NCI-H1694 (cell line): Measurements from ENCODE around the gene PEX13.
"Not testable (repeated sequence)": the region's sequence is repeated elsewhere in the genome, so short reads cannot be mapped to it uniquely, and the experiment has no call there.

ENCODE experiments used
- DNase-seq: peaks from one replicate; lab custom pipeline; 2025; lab: John Stamatoyannopoulos, UW

PEX13 gene

DNA sequence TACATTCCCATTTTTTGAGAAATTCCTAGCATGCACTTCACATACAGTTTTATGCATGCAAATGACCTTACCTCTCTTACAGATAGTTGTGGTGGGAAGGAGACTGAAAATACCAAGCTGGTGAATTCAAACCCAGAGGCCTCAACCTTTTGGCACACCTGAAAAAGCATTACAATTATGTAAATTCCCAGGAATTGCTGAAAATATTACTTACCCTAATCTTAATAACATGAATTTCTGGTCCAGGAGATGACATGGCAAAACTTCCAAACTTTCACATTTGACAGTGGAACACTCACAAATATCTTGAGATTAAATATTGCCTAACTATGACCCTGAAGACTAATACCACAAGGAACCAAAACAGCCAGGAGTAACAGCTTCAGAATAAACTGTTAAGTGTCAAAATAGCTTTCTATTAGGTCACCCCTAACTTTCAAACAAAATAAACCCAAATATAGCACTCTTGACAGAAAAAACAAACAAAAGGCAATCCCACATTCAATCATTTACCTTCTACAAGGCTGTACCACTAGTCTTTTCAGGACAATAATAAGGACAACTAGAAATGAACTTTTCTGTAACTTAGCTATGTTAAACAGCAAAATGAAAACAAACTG lies 10.9 kb upstream of the PEX13 start:
- DNase-seq: no peak

DNA sequence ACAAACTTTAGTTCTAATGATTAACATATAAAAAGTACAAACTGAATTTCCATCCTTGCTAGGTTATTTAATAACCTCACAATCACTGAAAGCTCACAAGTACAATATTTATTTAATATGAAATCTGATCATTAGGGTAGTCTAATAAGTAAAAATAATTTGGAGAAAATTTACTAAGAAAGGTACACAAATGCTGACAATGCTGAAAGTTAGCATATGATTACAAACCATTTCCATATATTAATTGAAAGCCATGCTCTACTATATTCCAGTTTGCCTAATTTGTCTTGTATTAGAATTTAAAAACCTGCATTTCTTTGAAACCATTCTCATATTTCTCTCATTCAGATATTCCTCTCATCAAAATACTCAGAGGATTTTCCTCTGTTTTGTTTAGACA lies 8.2 kb upstream of the PEX13 start:
- no peak for DNase-seq

- DNase-seq: no peak
These were observed 5.8 kb upstream of the PEX13 start for GRCh38 chr2:61011678-61012077.

- not testable (repeated sequence) for DNase-seq
These were observed 5.2 kb upstream of the PEX13 start for GRCh38 chr2:61012303-61012702.

GRCh38 chr2:61013382-61013781 lies 4.1 kb upstream of the PEX13 start:
- DNase-seq: no peak

DNA sequence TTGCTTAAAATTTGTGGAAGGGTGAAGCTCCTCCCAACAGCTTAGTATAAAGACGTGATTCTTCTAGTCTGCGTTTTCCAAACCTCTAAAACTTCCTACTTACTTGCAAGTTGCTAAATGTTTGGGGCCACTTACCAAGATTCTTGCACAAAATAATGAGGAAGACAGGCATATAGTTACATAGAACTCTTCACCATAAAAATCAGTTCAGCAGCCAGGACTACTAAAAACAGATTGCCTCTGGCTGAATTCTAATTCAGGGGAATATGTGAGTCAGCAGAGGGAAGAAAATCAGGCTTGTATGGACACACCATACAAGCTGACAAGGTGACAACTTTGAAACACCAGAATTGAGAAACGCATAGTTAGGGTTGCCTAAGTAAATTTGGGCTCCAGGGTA lies 2.8 kb upstream of the PEX13 start:
- DNase-seq: no peak

- no peak for DNase-seq
These were observed 1.5 kb upstream of the PEX13 start for GRCh38 chr2:61015976-61016375.

DNA sequence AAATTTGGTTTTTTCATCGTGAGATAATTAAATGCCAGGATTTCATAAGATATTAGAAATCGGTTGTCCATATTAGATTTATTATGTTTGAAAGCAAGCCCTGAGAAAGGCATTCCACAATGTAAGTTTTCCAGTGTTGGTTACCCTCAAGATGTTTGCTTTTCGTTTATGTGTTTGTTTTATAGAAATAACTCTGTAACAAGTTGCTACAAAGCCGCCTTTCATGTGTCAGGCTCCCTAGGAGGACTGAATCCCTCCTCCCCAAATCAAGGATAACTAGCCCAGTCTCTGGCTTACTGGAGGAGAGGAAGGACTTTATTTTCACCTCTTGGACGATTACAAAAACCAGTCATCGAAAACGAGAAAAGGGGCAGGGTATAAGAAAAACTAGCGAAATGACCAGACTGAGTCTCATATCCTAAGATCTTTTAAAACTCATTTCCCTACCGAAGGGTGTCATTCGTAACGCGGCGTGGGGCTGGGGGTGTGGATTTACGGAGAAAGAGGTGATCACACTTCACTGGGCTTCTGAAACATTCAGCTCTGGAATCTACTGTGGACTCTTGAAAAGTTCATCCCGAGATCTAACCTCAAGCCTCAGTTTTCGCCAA lies 1.0 kb upstream of the PEX13 start:
- DNase-seq: no peak

DNA sequence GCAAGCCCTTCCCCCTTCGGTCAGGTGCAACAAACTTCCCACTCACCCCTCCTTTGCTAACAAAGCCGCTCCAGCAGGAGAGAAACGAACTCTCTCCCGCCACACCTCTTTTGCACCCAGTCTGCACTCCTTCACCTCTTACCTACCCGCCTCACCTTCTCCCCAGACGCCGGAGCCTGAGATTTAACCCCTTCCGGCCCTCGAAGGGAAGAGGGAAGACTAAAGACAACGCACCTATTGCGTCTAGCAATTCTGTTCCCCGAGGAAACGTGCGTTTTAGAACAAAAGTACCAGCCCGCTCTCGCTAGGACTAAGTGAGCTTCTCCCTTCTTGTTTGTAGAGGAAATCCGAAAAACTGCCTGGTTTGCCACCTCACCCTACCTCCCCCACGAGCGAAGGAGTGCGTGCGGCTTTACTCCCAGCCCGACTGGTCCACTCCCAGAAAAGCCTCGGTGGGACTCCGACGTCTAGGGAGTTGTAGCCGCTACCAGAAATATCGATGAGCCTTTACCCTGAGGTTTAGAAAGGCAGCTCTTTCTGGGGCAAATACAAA lies 441 bp upstream of the PEX13 start:
- DNase-seq: peak; percentile 85

GRCh38 chr2:61018318-61018755 lies 817 bp downstream of the PEX13 start:
- no peak for DNase-seq

- no peak for DNase-seq
These were observed 1.3 kb downstream of the PEX13 start for GRCh38 chr2:61018798-61019197.

GRCh38 chr2:61021228-61021660 lies 3.7 kb downstream of the PEX13 start:
- no peak for DNase-seq

DNA sequence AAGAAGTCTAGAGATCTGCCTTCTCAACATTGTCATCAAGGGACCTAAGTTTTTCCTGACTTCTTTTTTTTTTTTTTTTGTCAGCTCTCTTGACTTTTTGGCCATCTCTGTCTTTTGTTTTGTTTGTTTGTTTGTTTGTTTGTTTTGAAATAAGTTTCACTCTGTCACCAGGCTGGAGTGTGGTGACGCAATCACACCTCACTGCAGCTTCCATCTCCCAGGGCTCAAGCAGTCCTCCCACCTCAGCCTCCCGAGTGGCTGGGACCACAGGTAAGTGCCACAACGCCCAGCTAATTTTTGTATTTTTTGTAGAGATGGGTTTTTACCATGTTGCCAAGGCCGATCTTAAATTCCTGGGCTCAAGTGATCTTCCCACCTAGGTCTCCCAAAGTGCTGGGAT lies 6.2 kb downstream of the PEX13 start:
- DNase-seq: no peak

GRCh38 chr2:61029533-61029932 lies 12.0 kb downstream of the PEX13 start:
- DNase-seq: no peak

GRCh38 chr2:61034592-61034991 lies 17.1 kb downstream of the PEX13 start:
- DNase-seq: not testable (repeated sequence)

DNA sequence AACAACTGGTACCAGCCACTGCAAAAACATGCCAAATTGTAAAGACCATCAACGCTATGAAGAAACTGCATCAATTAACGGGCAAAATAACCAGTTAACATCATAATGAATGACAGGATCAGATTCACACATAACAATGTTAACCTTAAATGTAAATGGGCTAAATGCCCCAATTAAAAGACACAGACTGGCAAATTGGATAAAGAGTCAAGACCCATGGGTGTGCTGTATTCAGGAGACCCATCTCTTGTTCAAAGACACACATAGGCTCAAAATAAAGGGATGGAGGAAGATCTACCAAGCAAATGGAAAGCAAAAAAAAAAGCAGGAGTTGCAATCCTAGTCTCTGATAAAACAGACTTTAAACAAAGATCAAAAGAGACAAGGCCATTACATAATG lies 19.1 kb downstream of the PEX13 start:
- not testable (repeated sequence) for DNase-seq

DNA sequence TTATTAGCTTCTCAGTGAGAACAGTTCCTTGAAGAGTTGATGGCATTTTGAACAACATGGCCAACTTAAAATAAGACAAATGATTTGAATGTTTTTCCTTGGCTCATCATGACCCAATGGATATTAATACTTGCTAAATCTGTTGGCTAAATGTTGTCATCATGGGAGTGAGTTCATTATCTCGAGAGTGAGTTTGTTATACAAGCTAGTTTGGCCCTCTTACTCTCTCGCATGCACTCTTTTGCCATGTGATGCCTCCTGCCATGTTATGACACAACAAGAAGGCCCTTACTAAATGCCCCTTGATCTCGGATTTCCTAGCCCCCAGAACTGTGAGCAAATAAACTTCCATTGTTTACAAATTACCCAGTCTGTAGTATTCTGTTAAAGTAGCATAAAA lies 25.3 kb downstream of the PEX13 start:
- no peak for DNase-seq

DNA sequence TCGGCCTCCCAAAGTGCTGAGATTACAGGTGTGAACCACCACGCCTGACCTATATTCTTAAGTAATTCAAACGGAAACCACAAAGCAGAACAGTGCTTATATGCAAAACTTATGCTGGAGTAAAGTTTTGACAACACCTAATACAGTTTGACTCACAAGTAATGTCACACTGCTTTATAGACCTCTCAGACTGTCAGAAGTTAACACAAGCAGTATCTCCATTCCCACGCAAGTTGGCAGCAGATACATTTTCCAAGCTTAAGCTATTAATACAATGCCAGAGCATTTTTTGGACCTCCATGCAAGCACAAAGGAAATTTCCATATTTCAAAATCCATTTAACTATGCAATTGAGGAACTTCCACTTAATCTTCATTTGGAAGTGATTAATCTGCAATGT lies 27.1 kb downstream of the PEX13 start:
- no peak for DNase-seq

DNA sequence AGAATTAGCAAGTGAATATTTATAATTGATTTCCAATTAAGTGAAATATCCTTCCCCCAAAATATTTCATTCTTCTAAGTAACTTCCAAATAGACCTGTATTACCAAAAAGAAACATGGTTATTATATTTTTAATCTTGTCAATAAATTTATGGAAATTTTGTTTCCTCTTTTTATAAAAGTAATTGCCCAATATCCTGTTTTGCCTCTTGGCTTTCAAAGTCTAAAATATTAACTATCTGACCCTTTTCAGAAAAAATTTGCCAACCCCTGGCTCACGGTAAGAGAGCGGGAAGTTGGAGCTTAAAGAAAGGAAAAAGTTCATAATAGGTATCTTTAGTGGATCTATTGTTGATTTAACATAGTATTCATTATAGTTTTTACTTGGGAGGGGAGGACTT lies 27.7 kb downstream of the PEX13 start:
- DNase-seq: no peak

DNA sequence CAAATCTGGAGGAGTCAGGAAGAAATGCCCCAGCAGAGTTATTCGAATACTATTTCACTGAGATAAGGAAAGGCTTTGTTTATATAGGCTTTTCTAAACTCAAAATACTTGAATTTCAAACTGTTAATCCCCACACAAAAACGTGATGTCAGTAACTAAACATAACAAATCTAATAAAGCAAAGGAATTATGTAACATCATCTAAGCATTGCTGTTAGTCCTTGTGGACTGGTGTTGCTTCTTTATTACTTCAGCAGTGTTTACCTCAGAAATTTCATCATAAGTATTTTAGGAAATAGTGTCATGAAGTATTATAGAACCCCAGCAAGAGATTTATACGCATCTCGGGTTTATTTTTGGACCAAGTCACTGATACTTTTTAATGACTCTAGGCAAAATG lies 28.5 kb downstream of the PEX13 start:
- no peak for DNase-seq

DNA sequence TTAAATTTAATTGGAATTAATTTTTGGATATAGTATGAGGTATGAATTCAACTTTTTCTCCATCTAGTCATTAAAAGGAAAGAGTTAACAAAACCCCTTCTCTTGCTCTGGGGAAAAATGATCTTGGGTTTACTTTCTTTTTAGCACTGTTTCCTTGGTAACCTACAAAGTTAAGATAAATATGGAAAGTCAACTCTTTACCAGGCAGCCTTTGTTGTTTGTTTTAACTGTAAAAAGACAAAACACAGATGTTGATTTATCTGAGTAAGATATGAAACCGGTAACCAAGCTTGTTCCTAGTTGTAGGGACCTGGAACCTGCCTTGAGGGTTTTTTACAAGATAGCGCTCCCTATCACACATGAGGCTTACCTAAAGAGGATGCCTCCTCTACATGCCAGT lies 38.0 kb downstream of the PEX13 start:
- DNase-seq: no peak

DNA sequence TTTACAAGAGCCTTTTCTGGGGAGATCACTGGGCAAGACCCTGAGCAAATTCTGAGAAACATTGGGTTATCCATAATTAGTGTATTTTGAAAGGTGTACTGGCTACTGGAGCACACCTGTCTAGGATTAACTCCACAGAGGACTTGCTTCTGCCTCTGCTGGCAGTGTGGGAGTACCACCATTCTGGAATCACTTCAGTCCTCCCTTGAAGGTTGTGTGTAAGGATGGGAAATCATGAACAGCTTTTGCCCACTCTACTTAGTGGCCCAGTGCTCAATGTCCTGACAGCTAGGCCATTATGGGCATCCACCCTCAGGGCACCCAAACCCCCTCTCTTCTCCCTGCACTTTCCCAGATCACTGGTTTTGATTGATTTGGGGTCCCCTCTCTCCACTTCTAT lies 40.0 kb downstream of the PEX13 start:
- no peak for DNase-seq

GRCh38 chr2:61059382-61059781 lies 41.9 kb downstream of the PEX13 start:
- no peak for DNase-seq
